K562 (cell line): ENCODE results near the gene FLT1. TPM values are rescaled to one million over a fixed set of nuclear protein-coding genes. Genes with fewer than 3 reads are reported as not detected.

Experiments used
- ATAC-seq: fragments of 200-7000 bp; cut with Tn5 transposase; 3 replicates; pipeline ENCODE4 v1.9.1; 2020; ENCODE audit warnings: moderate library complexity
- BruUV-seq: library from RNA; stranded (reverse); fragments of 400-500 nt; replicated peaks from 2 replicates; lab custom pipeline; 2021; lab: Mats Ljungman, UMichigan
- CTCF ChIA-PET: fragments of 300-600 bp; formaldehyde crosslinking; extraction: SDS; loops from one replicate; lab custom pipeline; 2021; ENCODE audit warnings: low intra/inter-chr PET ratio; lab: Yijun Ruan, JAX
- POLR2A ChIA-PET: fragments of 300-600, 350-650 bp; sonication (Branson Sonifier 250); formaldehyde crosslinking; extraction: SDS; loops from one replicate; lab custom pipeline; 2021; ENCODE audit warnings: antibody characterized with exemption, inconsistent platforms; lab: Yijun Ruan, JAX
- DNase-seq, 4 experiments: peaks; one replicate each; pipeline versions ENCODE4 v3.0.0 to v3.0.0-alpha.2; 2011 to 2018; ENCODE audit warnings: low spot score in 3 of 4, mixed read lengths in 3 of 4; ENCODE audit errors: extremely low read depth in 1 of 4
- FAIRE-seq: peaks from 2 replicates; lab custom pipeline; 2011; peaks lifted over from hg19 to GRCh38; lab: Jason Lieb, UNC
- H2AFZ ChIP-seq: 2 replicates; pipeline ENCODE4 v1.6.0; 2011; ENCODE audit warnings: low read depth, low read length, control low read depth, inconsistent platforms
- H3K27ac ChIP-seq: fragments of 200-600 bp; 3 replicates; pipeline ENCODE4 v1.8.0; 2011; ENCODE audit warnings: low read depth, mild to moderate bottlenecking, control low read depth, inconsistent platforms, low read length, moderate library complexity, mixed read lengths; ENCODE audit errors: extremely low read depth
- H3K27me3 ChIP-seq, 2 experiments: fragments of 300-600 bp in 1 of 2; 2 replicates in 1 of 2; 3 replicates in 1 of 2; pipeline versions ENCODE4 v1.6.0 to v1.8.0; 2011; ENCODE audit warnings: inconsistent platforms in 2 of 2, low read length in 2 of 2, mild to moderate bottlenecking in 1 of 2, mixed read lengths in 1 of 2, moderate library complexity in 1 of 2; ENCODE audit not compliant: control insufficient read depth in 2 of 2, insufficient read depth in 2 of 2
- H3K36me3 ChIP-seq: fragments of 300-600 bp; 3 replicates; pipeline ENCODE4 v1.8.0; 2011; ENCODE audit warnings: mild to moderate bottlenecking, low read length, inconsistent platforms; ENCODE audit not compliant: control insufficient read depth, insufficient read depth
- H3K4me1 ChIP-seq, 2 experiments: fragments of 200-600 bp in 1 of 2; replicated peaks in 1 of 2; 2 replicates in 1 of 2; 3 replicates in 1 of 2; pipeline versions ENCODE4 v1.5.1 to v1.8.0; 2011; ENCODE audit warnings: inconsistent platforms in 2 of 2, low read length in 2 of 2, mild to moderate bottlenecking in 1 of 2, mixed read lengths in 1 of 2, moderate library complexity in 1 of 2; ENCODE audit not compliant: control insufficient read depth in 2 of 2, insufficient read depth in 2 of 2
- H3K4me2 ChIP-seq: 2 replicates; pipeline ENCODE4 v1.6.1; 2011; ENCODE audit warnings: low read length, control low read depth, inconsistent platforms, mixed read lengths; ENCODE audit not compliant: insufficient read depth
- H3K4me3 ChIP-seq: fragments of 200-600 bp; sonication (generic), shearing (Covaris generic); 2 replicates; pipeline ENCODE4 v1.5.1; 2016; ENCODE audit warnings: control low read depth, inconsistent platforms
- H3K79me2 ChIP-seq: fragments of 200-600 bp; 3 replicates; pipeline ENCODE4 v1.8.0; 2011; ENCODE audit warnings: low read length, inconsistent platforms; ENCODE audit not compliant: control insufficient read depth, insufficient read depth
- H3K9ac ChIP-seq, 2 experiments: 2 replicates each; pipeline versions ENCODE4 v1.6.0 to v1.6.1; 2011; ENCODE audit warnings: low read depth in 2 of 2, low read length in 2 of 2, control low read depth in 1 of 2, inconsistent platforms in 1 of 2, mild to moderate bottlenecking in 1 of 2, mixed read lengths in 1 of 2; ENCODE audit not compliant: insufficient read depth in 1 of 2
- H3K9me1 ChIP-seq: one replicate; pipeline ENCODE4 v1.6.0; 2011; ENCODE audit warnings: inconsistent platforms, mild to moderate bottlenecking, low read length, moderate library complexity; ENCODE audit not compliant: control insufficient read depth, insufficient read depth
- H3K9me3 ChIP-seq: replicated peaks from 2 replicates; pipeline ENCODE4 v1.5.1; 2011; ENCODE audit warnings: low read depth, low read length, inconsistent platforms; ENCODE audit not compliant: control insufficient read depth, insufficient read depth
- H4K20me1 ChIP-seq: replicated peaks from 2 replicates; pipeline ENCODE4 v1.6.1; 2011; ENCODE audit warnings: low read length, inconsistent platforms, mixed read lengths; ENCODE audit not compliant: control insufficient read depth, insufficient read depth
- CBFA2T3 ChIP-seq: fragments of 450-650 bp; IDR thresholded peaks from 2 replicates; pipeline ENCODE4 v1.6.1; 2017
- CBX8 ChIP-seq: fragments of 200-600 bp; sonication (generic); IDR thresholded peaks from 2 replicates; pipeline ENCODE4 v1.6.1; 2012; ENCODE audit warnings: borderline replicate concordance, mixed run types, low read depth, mild to moderate bottlenecking, moderate library complexity, mixed read lengths, low read length, control low read depth, inconsistent platforms; ENCODE audit not compliant: poor library complexity, severe bottlenecking; ENCODE audit errors: extremely low read depth
- CEBPB ChIP-seq: fragments of 450-650 bp; IDR thresholded peaks from 2 replicates; pipeline ENCODE4 v1.6.1; 2016; ENCODE audit warnings: missing genetic modification characterization, missing compliant biosample characterization
- ERF ChIP-seq: fragments of 450-650 bp; formaldehyde crosslinking; IDR thresholded peaks from 2 replicates; pipeline ENCODE4 v1.4.0; 2020; ENCODE audit warnings: mild to moderate bottlenecking, mixed read lengths
- NFRKB ChIP-seq: fragments of 450-650 bp; IDR thresholded peaks from 2 replicates; pipeline ENCODE4 v1.6.1; 2016; ENCODE audit warnings: low read depth
- NR3C1 ChIP-seq: sonication (generic); formaldehyde crosslinking; IDR thresholded peaks from 2 replicates; pipeline ENCODE4 v1.8.1; 2022; ENCODE audit warnings: missing genetic modification reagents
- SIRT6 ChIP-seq: IDR thresholded peaks from one replicate; pipeline ENCODE4 v1.6.1; 2012; ENCODE audit warnings: low read depth, mild to moderate bottlenecking, control low read depth, inconsistent platforms, low read length, moderate library complexity
- ZC3H11A ChIP-seq: IDR thresholded peaks from 2 replicates; pipeline ENCODE4 v1.6.1; 2012; ENCODE audit warnings: low read depth, low read length, improper control_type of control experiment
- ZNF668 ChIP-seq: fragments of 250-450 bp; sonication (Bioruptor Pico); IDR thresholded peaks from 2 replicates; pipeline ENCODE4 v1.8.0; 2022; ENCODE audit warnings: mild to moderate bottlenecking, inconsistent platforms
- WGBS: fragments of 100-300 bp; shearing (Covaris generic); methylation state at CpG from one replicate; pipeline ENCODE4 v1.1.6; 2016; ENCODE audit warnings: low coverage, mixed read lengths; ENCODE audit not compliant: insufficient coverage; ENCODE audit errors: missing lambda C conversion rate; 5-methylcytosine and 5-hydroxymethylcytosine counted together
- in situ Hi-C: fragments of 300-500 bp; cut with MboI; formaldehyde crosslinking; loops from 4 replicates; pipeline ENCODE4 v1.15.0; 2018; ENCODE audit warnings: inconsistent platforms, mixed read lengths
- intact Hi-C: fragments of 100-400 bp; cut with micrococcal nuclease; formaldehyde crosslinking; loops from 2 replicates; pipeline ENCODE4 v1.14.2; 2022
- polyA plus RNA-seq, 8 experiments: library from polyadenylated mRNA; depleted of rRNA in 4 of 8; stranded (reverse) in 5 of 8; unstranded in 3 of 8; fragments of >200 nt; fragmentation: Nextera tagmentation in 2 of 8; fragmentation: Illumina TruSeq in 1 of 8; extraction: Ambion mirVana in 2 of 8; extraction: Trizol in 1 of 8; gene quantifications; 2 replicates each; pipeline versions ENCODE4 v1.2.1 to v1.2.3, GENCODE V29; 2011 to 2014; ENCODE audit warnings: inconsistent platforms in 1 of 8, missing spikeins in 1 of 8
- total RNA-seq, 7 experiments: library from RNA; depleted of rRNA in 6 of 7; stranded (reverse); fragments of >200 nt in 6 of 7; fragmentation: Illumina TruSeq in 2 of 7; extraction: Trizol in 2 of 7; gene quantifications; 2 replicates each; pipeline versions ENCODE4 v1.2.1 to v1.2.3, GENCODE V29; 2011 to 2021; ENCODE audit warnings: low replicate concordance in 1 of 7

The FLT1 gene
- total and polyA plus RNA-seq, 9 of the 15 experiments (the other 6 are each of a cell fraction or from before 2014, with no cell fraction given) = 0.01 to 2.0 (median 0.22) TPM

DNA sequence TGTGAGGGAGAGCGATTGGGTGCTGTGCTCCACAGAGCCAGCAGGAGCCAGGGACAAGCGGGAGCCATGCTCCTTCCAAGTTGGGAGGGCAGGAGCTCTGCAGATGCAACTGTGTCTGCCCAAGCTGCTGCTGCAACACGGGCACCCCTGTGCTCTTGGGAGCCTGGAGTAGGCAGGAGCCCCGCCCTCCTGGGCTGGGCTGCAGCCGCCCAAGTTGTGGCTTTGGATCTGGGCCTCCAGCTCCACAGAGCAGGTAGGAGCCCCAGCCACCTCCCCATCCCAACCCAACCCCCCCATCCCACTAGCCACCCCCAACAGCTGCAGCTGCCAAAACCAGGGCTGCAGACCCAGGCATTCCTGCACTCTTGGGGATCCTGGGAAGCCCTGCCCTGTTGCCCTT, 39.9 kb upstream of the FLT1 start:
- no CpG with 5 or more reads among the region's 5 CpGs for WGBS
- H3K9me3 ChIP-seq = peaks cover 17% of the 10 kb centered on the region
- H4K20me1 ChIP-seq = no peaks in the 10 kb centered on the region
- no peaks in the 10 kb centered on the region for H3K27me3 ChIP-seq
- in situ Hi-C loops = no loop called here
- intact Hi-C loops = no loop called here
- H3K27ac ChIP-seq = no peak overlapping the region
- no peak overlapping the region for H3K4me2 ChIP-seq
- ATAC-seq (no peak), FAIRE-seq (no peak), DNase-seq (no peak)
- no peak overlapping the region for H3K9ac ChIP-seq
- TF ChIP-seq NR3C1 (CRISPR knock-in tag) = no peak
- no peak for TF ChIP-seq ZNF668 (CRISPR knock-in tag)
- TF ChIP-seq SIRT6 = no peak
- TF ChIP-seq CBFA2T3 = no peak
- TF ChIP-seq CEBPB (tag) = no peak
- no peak for TF ChIP-seq NFRKB
- TF ChIP-seq ERF (CRISPR knock-in tag) = no peak
- no peak for TF ChIP-seq ZC3H11A
- TF ChIP-seq CBX8 = no peak
- no peaks in the 10 kb centered on the region for H3K36me3 ChIP-seq
- H3K4me3 ChIP-seq = no peak overlapping the region
- no peaks in the 10 kb centered on the region for H3K9me1 ChIP-seq
- no peak overlapping the region for H2AFZ ChIP-seq
- ChIA-PET CTCF (no interaction called here), POLR2A (no interaction called here)
- H3K79me2 ChIP-seq = no peaks in the 10 kb centered on the region
- no TSS peak for BruUV-seq
- H3K4me1 ChIP-seq = peaks cover 4 to 21% of the 10 kb centered on the region in 2 experiments; a peak in 4 of 5 replicates
